Fibroblast of skin of scalp (primary cell): ENCODE data around the gene MED6.
A peak's percentile ranks its signal among the peaks of the same experiment; 100 is the strongest.

ENCODE experiments used
- DNase-seq: peaks from one replicate; pipeline ENCODE4 v3.0.0-alpha.2; 2013

Gene MED6

GRCh38 chr14:70597731-70598130, 2.7 kb downstream of the MED6 start:
- DNase-seq: no peak

DNA sequence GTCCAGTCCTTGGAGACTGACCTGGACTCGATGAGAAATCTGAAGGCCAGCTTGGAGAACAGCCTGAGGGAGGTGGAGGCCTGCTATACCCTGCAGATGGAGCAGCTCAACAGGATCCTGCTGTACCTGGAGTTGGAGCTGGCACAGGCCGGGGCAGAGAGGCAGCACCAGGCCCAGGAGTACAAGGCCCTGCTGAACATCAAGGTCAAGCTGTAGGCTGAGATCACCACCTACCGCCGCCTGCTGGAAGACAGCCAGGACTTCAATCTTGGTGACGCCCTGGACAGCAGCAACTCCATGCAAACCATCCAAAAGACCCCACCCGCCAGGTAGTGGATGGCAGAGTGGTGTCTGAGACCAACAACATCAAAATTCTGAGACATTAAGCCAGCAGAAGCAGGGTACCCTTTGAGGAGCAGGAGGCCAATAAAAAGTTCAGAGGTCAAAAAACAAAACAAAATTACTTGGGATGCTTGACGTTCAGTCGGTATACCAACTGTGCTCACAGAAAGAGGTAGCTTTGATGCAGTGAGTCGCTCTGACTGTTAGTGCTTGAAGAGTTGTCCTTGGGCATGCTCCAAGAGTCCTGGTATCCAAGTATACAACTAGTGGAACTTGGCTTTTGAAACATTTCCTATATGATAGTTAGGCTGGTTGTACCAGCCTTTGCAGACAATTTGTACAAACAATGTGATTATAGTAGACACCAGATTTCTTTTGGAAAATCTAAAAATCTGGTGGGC, 4.8 kb downstream of the MED6 start:
- no peak for DNase-seq

GRCh38 chr14:70594461-70594860, 6.0 kb downstream of the MED6 start:
- no peak for DNase-seq

DNA sequence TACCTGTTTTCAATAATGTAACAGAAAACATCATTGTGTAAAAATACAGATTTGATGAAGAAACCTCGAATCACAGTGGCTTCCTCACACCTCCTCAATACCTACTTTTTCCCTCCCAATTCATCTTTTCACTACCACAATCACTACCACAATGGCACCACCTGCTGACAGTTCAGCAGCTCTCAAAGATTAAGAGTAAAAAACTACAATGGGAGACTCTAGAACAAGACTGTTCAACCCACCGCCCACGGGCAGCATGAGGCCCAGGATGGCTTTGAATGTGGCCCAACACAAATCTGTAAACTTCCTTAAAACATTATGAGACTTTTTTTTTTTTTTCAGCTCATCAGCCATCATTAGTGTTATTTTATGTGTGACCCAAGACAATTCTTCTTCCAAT, 15.2 kb downstream of the MED6 start:
- DNase-seq: no peak

DNA sequence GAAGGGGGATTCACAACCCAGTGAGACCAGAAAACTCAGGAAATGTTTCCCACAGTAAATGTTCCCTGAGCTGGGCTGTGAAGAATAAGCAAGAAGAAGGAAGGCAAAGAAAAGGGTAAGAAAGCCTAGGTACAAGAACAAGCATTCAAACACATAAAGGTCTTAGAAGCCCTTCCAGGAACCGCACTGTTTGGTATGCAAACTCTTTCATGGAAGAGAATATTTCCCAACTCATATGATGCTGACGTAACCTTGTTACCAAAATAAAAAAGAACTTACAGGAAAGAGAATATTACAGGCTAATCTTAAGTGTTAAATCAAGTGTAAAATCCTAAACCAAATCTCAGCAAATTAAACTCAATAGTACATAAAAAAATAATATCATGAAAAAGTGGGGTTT, 23.6 kb downstream of the MED6 start:
- DNase-seq: no peak

- no peak for DNase-seq
These were observed 27.4 kb downstream of the MED6 start for GRCh38 chr14:70573050-70573449.

GRCh38 chr14:70571139-70571538, 29.3 kb downstream of the MED6 start:
- DNase-seq: no peak

DNA sequence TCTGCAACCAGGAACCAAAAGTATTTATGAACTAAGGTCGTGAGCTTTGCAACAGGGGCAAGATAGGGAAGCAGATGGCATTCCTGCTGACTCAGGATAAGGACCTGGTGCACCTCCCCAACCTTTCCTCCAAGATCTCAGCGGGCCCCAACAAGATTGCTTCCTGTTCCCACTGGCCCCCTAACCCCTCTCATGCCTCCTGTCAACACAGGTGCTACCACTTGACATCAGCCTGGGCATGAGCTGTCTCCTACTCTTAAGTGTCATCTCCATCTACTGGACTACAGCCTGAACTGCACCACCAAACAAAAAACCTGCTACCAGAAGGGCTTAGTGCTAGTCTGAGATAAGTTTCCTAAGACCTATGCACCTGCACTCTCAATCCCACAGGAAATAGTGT, 32.7 kb downstream of the MED6 start:
- no peak for DNase-seq

DNA sequence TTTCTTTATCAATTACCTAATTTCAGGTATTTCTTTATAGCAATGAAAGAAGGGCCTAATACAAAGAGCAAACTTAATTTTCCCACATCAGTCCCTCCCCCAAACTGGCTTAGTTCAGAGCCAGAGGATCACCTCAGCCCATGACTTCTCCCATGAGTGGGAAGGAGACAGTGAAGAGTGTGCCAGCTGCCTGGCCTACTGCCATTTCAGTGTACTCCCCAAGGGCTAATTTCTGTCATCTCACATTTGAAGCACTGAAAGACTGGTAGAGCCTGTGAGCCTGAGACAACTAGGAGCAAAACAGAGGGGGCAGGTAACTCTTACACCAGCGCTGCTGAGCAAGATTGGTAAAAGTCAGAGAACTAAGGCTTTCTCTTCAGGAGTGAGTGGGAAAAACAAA, 36.6 kb downstream of the MED6 start:
- no peak for DNase-seq

DNA sequence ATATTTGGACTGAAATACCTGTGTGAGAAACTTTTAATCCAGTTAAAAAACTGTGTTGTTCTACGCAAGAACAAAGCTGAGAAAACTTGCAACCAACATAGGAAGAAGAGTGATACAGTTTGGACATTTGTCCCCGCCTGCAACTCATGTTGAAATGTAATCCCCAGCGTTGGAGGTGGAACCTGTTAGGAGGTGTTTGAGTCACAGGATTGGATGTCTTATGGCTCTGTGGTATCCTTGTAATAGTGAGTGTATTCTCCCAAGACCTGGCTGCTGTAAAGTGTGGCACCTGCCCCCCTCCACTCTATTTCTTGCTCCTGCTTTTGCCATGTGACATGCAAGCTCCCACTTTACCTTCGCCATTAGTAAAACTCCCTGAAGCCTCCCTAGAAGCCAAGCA, 37.0 kb downstream of the MED6 start:
- DNase-seq: no peak

- no peak for DNase-seq
These were observed 42.1 kb downstream of the MED6 start for GRCh38 chr14:70558356-70558755.

GRCh38 chr14:70555890-70556289, 44.6 kb downstream of the MED6 start:
- peak; percentile 3 for DNase-seq

DNA sequence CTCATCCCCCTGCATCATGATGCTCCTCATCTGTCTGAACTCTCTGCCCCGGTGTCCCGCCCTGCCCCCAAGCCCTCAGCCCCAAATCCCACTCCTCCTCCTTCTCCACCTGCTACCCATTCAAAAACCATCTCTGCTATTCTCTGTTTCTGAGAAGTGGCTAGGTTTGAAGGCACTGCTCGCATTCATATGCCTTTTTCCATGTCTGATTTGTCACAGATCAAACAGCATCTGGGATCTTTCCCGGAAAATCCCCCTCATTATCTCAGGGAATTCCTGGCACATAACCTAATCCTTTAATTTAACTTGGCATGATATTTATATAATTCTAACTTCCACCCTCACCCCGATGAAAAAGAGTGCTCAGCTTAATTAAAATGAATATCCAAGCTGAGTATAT, 62.4 kb downstream of the MED6 start:
- DNase-seq: no peak

GRCh38 chr14:70536830-70537229, 63.6 kb downstream of the MED6 start:
- DNase-seq: no peak

DNA sequence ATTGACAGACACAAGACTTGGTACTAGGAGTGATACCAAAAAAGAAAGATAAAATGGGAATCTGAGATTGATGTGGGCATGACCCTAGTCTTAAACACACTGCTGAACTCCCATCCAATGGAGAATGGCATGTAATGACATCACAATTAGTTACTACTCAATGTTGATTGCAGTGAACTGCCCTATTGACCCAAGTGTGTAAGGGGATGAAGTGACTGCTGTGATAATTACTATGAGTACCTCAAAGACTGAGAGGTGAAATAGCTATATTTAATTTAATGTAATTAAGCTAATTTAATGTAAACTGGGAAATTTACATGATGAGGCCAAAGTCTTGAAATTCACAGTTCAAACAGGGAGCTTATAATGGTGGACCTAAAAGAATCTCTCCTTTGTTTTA, 65.6 kb downstream of the MED6 start, which contains the start of gene ADAM20:
ADAM20 (minus strand) TSS at position 101 of the 400 bp plus-strand sequence. CDS start 10,247 bp downstream, outside the sequence.
- DNase-seq: no peak
